SH-SY5Y (cell line): ENCODE data around the gene CROCC2.

Experiments used
- GATA2 ChIP-seq: IDR thresholded peaks from 2 replicates; pipeline ENCODE4 v1.6.1; 2011; ENCODE audit warnings: mild to moderate bottlenecking, low read depth, low read length
- GATA3 ChIP-seq: IDR thresholded peaks from 2 replicates; pipeline ENCODE4 v1.6.1; 2011; ENCODE audit warnings: low read depth, mild to moderate bottlenecking, low read length, moderate library complexity

DNA sequence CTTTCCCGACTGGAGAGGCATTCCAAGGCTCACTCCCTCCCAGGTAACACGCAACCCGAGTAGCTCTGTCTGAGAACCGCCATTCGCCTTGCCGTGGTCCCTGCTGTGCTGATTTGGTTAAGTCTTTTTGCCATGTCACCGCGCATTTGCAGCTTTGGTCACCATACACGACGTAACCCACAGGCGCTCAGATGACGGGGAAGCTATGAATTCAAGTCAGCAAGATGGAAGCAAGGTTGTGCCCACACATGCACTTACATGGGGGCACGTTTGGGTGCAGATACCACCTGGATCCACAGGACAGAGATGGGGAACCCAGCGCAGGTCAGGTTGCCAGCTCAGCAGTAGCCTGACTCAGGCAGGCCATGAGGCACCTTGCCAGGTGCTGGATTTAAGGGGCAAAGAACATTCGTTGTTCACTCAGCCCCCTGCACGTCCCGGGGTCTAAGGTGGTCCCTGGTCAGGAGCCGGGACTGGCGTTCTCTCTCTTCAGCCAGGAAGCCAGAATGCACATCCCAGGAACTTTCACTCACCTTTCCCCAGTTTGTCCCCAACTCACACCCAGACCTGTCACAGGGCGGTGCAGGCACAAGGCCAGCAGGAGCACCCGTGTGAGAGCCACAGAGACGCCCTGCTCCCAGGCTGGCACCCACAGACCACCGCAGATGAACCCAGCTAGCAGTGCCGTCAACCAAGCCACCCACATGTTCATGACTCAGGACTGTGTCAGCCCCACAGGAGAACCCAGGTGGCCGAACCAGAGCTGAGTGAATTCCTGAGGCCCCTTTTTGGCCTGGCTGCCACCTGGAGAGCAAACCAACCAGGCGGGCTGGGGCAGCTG is 112.1 kb downstream of the CROCC2 start:
- TF ChIP-seq GATA2 = no peak
- TF ChIP-seq GATA3 = no peak
